GM21737 (cell line): ENCODE results near the gene METTL21A.
"Not testable (repeated sequence)": the region's sequence is repeated elsewhere in the genome, so short reads cannot be mapped to it uniquely, and the experiment has no call there.

Experiments used
- ATAC-seq: cut with Tn5 transposase; IDR thresholded peaks from one replicate; pipeline ENCODE4 v1.9.1; 2021; ENCODE audit warnings: mild to moderate bottlenecking, moderate library complexity; ENCODE audit not compliant: unreplicated experiment

METTL21A gene

DNA sequence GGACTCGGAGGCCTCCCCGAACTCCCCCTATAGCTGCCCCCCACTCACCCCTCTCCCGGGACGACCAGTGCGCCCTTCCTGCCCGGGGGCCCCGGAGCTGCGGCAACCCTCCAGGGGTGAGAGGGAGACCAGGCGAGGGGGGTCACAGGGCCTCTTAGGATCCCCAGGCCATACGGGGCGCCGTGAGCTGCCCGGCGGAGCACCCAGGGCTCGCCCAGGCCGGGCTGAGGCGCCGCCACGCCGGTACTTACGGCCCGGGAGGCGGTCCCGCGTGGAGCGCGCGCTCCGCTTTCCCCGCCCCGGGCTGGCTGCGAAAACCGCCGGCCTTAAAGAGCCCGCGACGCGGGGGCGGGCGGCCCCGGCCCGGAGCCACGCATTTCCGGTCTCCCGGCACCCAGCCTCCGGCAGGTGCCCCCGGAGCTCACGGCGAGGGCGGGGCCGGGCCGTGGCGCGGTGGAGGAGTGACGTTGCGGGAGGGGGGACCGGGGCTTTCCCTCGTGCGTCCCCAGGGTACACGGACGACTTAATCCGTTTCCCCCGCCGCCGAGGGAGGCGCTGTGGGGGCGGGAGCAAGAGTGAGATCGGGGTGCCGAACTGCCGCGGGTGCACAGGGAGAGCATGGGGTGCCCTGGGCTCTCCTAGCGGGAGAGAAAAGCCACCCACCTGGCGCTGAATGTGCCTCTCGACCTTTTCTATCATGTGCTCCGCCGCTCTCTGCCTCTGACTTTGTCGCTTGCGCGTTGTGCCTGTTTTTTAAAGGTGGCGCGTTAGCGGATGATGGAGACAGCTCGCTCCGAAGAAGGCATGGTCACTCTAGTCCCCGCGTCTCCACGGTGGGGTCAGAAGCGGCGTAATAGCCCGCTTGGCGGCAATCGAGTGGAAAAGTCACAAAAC is at the start of gene METTL21A:
METTL21A (minus strand) TSS at position 381 of the 894 bp plus-strand sequence. CDS start 1,019 bp downstream, outside the sequence.
- peak; percentile 61 for ATAC-seq

DNA sequence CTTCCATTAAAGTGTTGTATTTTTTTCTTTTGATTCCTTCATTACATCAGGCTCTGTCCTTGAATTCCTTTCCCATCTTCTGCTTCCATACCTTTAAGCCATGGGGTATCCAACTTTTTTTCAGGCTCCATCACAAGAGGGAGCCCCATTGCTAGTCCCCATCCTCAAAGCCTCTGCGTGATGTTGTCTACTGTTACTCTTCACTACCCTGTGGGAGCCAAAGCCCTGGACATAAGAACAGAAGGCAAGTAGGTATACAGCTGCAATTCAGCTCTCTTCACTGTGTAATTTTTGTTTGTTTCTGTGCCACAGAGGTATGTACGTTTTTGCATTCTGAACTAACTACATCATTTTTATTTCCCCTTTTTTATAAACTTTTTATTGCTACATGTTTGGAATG is 49.6 kb upstream of the METTL21A start:
- no peak for ATAC-seq

DNA sequence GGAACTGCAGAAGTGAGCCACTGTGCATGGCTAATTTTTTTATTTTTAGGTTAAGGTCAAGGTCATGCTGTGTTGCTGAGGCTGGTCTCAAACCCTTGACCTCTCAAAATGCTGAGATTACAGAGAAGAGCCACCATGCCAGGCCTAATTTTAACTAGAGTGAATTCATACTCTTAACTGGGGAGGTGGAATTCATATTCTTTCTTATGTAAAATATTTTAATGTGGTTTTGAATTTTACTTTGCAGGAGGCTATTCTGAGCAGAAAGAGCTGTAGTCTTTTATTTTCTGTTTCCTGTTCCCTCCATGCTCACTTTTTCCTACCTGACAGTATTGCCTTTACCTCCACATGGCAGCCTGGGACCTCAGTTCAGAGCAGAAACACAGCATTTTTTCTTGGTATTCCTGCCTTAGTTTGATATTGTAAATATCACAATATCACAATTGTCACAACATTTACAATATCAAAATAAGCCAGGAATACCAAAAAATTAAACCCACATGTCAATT is 49.1 kb upstream of the METTL21A start:
- ATAC-seq = no peak

DNA sequence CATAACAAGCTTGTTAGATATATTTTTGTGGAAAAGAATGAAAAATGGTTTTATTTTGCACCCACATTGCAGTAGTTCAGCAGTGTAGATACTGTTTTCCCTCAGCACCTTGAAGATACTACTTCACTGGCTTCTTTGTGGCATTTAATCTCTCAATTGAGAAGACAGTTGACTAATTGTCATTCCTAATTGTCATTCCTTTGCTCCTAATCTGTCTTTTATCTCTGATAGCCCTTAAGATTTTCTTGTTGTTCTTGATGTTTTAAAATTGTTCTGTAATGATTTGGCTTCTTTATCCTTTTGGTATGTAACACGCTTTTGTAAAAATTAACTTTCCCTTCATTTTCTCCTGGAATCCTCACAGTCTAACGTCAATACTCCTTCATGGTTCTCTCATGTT is 48.2 kb upstream of the METTL21A start:
- no peak for ATAC-seq

DNA sequence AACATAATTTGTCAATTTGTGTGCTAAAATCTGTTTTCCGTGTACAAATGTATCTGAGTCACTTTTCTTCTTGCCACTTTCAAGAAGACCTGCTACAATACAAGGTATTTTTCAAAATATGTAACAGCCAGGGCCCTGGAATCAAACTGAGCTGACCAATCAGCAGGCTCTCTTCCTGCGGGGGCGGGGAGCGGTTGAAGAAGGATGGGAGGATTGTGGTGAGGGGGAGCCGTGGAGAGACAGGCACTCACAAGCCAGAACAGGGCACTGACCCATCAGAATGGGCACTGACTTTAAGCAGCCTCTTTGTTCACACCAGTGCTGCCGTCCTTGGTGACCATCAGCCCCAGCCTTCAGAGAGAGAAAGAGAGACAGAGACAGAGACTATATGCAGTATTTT is 45.7 kb upstream of the METTL21A start:
- ATAC-seq = no peak

DNA sequence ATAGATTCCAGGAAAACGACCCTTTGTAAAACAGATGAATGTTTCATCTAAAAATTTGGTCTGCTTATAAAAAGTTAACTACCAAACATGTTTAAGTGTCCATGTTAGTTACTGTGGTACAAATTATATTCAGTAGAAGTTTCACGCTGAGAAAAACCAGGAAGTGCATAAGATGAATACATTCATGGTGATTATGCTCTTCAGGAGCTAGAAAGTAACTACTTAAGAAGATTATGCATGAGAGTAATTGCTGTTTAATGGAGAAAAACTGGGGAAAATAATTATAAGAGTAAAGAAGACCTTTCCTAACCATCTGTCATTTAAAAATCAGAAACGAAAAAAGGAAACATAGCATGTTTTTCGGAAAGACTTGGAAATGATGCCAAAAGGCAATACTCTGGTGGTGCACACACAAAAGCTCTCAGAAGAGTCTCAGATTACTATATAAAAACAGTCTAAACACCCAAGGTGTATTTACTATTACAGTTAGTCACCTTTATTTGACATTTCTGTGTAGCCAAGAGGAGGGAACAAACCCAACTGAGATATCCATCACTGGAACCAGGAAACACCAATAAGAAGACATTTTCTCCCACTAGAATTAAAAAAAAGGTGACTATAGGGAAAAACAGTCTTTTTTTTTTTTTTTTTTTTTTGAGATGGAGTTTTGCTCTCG is 38.8 kb upstream of the METTL21A start:
- ATAC-seq = no peak

DNA sequence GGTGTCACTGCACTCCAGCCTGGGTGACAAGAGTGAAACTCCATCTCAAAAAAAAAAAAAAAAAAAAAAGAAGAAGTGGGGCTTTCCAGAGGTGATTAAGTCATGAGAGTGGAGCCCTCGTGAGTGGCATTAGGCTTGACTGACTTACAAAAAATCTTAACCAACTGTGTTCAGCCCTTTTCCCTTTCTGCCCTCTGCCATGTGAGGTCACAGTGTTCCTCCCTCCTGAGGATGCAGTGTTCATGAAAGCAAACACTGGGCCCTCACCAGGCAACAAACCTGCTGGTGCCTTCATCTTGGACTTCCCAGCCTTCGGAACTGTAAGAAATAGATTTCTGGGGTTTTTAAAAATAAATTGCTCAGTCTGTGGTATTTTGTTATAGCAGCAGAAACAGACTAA is 37.0 kb upstream of the METTL21A start:
- ATAC-seq = peak; percentile 91

DNA sequence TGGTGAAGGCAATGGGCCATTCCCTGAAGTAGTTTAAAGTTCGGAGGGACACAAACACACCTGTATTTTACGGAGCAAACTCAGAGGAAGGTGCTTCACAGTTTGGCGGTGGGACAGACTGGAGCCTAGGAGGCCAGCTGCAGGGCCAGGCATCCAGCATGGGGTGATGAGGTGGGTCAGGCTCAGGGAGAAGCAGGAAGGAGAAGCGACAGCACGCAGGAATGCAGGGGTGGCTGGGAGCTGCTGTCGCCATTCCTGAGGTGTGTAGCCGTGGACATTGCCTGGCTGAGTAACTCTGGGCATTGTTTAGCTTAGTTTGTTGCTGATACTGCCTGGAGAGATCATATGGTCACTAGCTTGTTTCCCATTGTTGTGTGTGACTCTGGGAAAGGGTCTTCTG is 35.8 kb upstream of the METTL21A start:
- ATAC-seq = no peak

DNA sequence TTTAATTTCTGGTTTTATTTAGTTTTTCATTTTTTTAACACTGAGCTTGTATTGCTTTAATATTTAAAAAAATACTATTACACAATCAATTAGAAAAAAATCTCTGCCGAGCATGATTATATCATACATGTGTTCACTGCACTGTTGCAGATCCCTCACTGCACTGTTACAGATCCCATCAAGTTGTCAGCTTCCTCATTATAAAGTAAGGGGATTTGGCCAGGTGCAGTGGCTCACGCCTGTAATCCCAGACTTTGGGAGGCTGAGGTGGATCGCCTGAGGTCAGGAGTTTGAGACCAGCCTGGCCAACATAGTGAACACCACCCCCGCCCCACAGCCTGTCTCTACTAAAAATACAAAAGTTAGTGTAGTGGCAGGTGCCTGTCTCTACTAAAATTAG is 33.0 kb upstream of the METTL21A start:
- no peak for ATAC-seq

DNA sequence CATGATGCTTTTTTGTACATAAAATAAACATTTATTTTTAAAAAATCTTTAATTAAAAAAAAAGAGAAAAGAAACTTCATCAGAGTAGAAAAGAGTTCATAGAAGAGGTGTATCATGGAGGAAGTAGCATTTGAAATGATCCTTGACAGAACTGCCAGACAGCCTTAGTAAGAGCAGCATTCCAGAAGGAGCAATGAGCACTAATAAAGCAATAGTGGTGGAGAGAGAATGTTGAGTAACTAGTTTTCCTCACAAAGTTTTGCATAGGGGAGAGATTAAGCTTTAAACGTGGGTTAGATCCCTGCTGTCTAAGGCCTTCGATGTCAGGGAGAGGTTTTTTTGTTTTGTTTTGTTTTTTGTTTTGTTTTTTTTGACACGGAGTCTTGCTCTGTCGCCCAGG is 29.8 kb upstream of the METTL21A start:
- ATAC-seq = no peak

DNA sequence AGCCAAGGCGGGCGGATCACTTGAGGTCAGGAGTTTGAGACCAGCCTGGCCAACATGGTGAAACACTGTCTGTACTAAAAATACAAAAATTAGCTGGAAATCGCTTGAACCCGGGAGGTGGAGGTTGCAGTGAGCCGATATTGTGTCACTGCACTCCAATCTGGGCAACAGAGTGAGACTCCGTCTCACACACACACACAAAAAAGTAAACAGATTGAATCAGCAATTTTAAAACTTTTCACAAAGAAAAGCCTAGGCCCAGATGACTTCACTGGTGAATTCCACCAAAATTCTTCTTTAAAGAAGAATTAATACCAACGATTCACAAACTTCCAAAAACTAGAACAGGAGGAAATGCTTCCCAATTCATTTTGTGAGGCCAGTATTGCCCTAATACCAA is 21.4 kb upstream of the METTL21A start:
- not testable (repeated sequence) for ATAC-seq

DNA sequence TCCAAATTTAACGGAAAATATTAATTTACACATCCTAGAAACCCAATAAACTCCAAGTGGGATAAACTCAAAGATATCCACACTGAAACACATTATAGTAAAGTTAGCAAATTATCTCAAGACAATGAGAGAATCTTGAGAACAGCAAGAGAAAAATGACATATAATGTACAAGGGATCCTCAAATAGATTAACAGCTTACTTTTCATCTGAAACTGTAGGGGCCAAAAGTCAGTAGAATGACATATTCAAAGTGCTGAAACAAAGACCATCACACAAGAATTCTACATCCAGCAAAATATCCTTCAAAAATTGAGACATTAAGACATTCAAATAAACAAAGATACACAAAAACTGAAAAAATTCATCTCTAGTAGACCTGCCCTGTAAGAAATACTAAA is 18.7 kb upstream of the METTL21A start:
- no peak for ATAC-seq

DNA sequence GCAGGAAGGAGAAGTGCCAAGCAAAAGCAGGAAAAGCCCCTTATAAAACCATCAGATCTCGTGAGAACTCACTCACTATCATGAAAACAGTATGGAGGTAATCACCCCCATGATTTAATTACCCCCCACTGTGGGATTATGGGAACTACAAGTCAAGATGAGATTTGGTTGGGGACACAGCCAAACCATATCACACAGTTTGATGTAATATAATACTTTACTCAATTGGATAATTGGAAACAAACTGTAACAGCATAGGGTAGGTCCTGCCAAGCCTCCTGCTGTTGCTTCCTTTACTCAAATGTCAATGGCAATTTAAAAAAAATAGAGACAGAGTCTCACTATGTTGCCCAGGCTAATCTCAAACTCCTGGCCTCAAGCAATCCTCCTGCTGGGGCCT is 15.5 kb upstream of the METTL21A start:
- ATAC-seq = no peak

DNA sequence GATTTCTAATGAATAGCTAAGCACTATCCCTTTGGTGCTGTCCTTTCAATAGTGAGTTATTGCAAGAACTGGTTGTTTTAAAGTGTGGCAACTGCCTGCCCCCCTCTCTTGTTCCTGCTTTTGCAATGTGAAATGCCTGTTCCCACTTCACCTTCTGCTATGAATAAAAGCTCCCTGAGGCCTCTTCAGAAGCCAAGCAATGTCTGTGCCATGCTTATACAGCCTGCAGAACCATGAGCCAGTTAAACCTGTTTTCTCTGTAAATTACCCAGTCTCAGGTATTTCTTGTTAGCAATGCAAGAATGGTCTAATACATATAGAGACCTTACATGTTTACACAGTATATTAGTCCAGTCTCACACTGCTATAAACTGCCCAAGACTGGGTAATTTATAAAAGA is 15.0 kb upstream of the METTL21A start:
- no peak for ATAC-seq

DNA sequence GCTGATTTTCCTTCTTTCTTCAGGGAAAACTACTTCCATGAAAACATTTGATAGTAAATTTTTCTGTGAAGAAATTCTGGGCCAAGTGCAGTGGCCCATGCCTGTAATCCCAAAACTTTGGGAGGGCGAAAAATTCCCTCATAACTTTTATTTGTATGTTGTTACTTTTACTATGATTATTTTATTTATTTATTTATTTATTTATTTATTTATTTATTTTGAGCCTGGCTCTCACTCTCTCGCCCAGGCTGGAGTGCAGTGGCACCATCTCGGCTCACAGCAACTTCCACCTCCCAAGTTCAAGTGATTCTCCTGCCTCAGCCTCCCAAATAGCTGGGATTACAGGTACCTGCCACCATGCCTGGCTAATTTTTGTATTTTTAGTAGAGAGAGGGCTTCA is 14.1 kb upstream of the METTL21A start:
- not testable (repeated sequence) for ATAC-seq

DNA sequence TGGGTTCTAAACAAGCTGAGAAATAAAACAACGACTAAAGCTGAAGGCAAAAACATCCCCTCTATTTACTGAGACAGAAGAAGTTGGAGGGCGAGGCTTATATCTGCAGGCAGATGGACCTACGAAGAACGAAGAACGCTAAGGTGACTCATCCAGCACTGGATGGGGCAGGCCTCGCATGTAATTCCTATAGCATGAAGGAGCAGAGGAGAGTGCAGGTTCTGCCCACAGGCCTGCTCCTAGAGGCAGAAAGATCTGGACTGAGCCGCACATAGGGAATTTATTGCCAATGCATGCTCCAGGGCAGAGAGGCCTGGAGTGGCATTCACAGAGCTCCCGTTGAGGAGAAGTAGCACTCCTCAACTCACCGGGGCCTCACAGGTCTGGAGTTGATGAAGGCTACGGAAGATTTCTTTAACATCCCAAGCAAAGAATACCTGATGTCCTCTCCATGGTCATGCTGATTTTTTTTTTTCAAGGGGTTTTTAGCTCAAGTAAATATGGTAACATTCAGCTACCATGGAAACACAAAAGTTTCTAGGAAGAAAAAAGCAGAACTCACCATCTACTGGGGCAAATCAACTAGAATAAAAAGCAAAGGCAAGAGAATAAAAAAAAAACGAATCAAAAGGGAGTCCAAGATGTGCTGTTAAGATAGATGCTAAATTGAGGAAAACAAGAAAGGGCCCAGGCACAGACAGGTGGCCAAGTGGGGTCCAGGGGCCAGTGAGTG is 10.4 kb upstream of the METTL21A start:
- ATAC-seq = no peak

DNA sequence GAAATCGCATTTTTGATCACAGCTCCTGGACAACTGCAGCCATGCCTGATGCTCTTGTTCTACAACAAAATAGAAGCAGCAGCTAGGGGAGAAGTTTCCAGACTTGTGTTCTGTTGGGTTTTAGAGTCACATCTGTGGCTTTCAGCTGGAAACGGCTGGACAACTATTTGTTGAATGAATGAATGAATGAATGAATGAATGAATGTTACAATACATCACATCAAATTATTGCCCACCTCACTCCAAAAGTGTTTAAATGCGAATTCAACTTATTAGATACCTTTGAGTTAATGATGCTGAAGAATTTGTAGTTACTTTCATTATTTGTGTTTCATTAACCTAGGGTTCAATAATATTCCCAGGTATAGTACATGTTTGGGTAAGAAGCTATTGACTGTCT is 8.5 kb upstream of the METTL21A start:
- no peak for ATAC-seq

DNA sequence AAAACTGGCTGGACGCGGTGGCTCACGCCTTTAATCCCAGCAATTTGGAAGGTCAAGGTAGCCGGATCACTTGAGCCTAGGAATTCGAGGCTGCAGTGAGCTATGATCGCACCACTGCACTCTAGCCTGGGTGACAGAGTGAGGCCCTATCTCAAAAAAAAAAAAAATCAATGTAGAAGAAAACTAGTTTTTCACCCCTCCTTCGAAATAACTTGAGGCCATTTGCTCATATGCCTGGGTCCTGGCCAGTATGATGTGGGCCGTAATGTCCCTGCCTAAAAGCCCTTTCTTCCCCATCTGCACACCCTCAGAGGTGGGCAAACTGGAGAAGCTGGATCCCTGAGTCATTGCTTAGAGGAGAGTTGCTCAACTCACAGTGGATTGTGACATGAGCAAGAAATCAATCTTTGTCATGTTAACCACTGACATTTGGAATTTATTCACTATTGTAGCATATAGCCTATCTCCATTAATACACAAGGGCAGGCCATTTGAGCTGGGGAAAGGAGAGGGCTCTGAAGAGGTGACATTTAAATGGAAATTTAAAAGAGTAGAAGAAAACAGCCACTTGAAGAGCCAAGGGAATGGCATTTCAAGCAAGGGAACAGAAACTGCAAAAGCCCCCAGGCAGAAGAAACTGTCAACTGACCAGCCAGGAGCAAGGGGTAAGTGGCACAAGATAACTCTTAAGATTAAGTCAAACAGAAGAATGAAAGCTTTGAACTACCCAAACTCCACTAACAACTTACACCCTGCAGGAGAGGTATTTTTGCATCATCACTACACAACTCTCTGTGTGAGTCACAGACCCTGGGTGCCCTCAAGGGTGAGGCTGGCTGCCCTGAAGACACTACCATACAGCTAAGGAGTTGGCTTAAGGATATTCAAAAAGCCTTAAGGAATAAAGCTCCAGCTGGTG is 7.6 kb upstream of the METTL21A start:
- ATAC-seq = no peak

DNA sequence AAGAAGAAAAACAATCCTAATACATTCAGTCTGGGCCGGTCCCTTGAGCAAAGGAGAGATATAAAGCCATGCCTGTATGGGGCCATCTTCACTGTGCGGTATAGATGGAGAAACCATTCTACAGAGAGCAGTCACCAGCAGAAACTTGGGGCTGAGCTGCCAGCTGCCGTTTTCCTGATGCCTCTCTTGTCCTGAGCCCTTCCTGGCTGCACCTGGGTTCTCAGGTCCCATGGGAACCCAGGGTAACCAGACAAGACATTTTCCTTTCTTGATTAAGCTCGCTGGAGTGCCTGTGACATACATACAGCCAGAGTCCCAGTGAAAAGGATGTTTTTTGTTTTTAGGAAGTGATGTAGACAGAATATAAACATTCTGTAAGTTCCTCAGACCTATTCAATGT is 5.3 kb upstream of the METTL21A start:
- ATAC-seq = no peak

DNA sequence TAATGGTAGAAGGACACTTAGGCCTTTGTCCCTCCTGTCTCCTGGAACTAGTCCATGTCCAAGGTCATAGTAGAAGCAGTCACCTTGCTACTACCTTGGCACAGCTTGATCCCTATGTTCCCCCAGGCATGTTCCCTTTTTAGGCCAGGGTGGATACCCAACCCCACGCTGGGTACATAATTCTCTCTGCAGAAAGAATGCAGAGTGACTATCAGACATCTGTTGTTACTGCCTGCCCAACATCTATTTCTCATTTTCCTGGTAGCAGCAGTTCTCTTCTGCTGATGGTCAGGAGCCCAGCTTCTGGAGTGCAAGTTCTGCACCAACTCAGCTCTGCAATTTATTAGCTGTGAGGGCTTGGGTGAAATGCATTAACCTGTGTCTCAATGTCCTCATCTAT is 4.4 kb upstream of the METTL21A start:
- ATAC-seq = no peak
